K562 (cell line): ENCODE results near the gene MYO15B. TPM values are rescaled to one million over a fixed set of nuclear protein-coding genes. Genes with fewer than 3 reads are reported as not detected.
A peak's percentile ranks its signal among the peaks of the same experiment; 100 is the strongest.

Experiments used
- ATAC-seq: fragments of 200-7000 bp; cut with Tn5 transposase; 3 replicates; pipeline ENCODE4 v1.9.1; 2020; ENCODE audit warnings: moderate library complexity
- BruUV-seq: library from RNA; stranded (reverse); fragments of 400-500 nt; replicated peaks from 2 replicates; lab custom pipeline; 2021; lab: Mats Ljungman, UMichigan
- CTCF ChIA-PET: fragments of 300-600 bp; formaldehyde crosslinking; extraction: SDS; loops from one replicate; lab custom pipeline; 2021; ENCODE audit warnings: low intra/inter-chr PET ratio; lab: Yijun Ruan, JAX
- POLR2A ChIA-PET: fragments of 300-600, 350-650 bp; sonication (Branson Sonifier 250); formaldehyde crosslinking; extraction: SDS; loops from one replicate; lab custom pipeline; 2021; ENCODE audit warnings: antibody characterized with exemption, inconsistent platforms; lab: Yijun Ruan, JAX
- DNase-seq, 4 experiments: peaks; one replicate each; pipeline versions ENCODE4 v3.0.0 to v3.0.0-alpha.2; 2011 to 2018; ENCODE audit warnings: low spot score in 3 of 4, mixed read lengths in 3 of 4; ENCODE audit errors: extremely low read depth in 1 of 4
- FAIRE-seq: peaks from 2 replicates; lab custom pipeline; 2011; peaks lifted over from hg19 to GRCh38; lab: Jason Lieb, UNC
- H2AFZ ChIP-seq: 2 replicates; pipeline ENCODE4 v1.6.0; 2011; ENCODE audit warnings: low read depth, low read length, control low read depth, inconsistent platforms
- H3K27ac ChIP-seq: fragments of 200-600 bp; 3 replicates; pipeline ENCODE4 v1.8.0; 2011; ENCODE audit warnings: low read depth, mild to moderate bottlenecking, control low read depth, inconsistent platforms, low read length, moderate library complexity, mixed read lengths; ENCODE audit errors: extremely low read depth
- H3K27me3 ChIP-seq, 2 experiments: fragments of 300-600 bp in 1 of 2; 2 replicates in 1 of 2; 3 replicates in 1 of 2; pipeline versions ENCODE4 v1.6.0 to v1.8.0; 2011; ENCODE audit warnings: inconsistent platforms in 2 of 2, low read length in 2 of 2, mild to moderate bottlenecking in 1 of 2, mixed read lengths in 1 of 2, moderate library complexity in 1 of 2; ENCODE audit not compliant: control insufficient read depth in 2 of 2, insufficient read depth in 2 of 2
- H3K36me3 ChIP-seq: fragments of 300-600 bp; 3 replicates; pipeline ENCODE4 v1.8.0; 2011; ENCODE audit warnings: mild to moderate bottlenecking, low read length, inconsistent platforms; ENCODE audit not compliant: control insufficient read depth, insufficient read depth
- H3K4me1 ChIP-seq, 2 experiments: fragments of 200-600 bp in 1 of 2; replicated peaks in 1 of 2; 2 replicates in 1 of 2; 3 replicates in 1 of 2; pipeline versions ENCODE4 v1.5.1 to v1.8.0; 2011; ENCODE audit warnings: inconsistent platforms in 2 of 2, low read length in 2 of 2, mild to moderate bottlenecking in 1 of 2, mixed read lengths in 1 of 2, moderate library complexity in 1 of 2; ENCODE audit not compliant: control insufficient read depth in 2 of 2, insufficient read depth in 2 of 2
- H3K4me2 ChIP-seq: 2 replicates; pipeline ENCODE4 v1.6.1; 2011; ENCODE audit warnings: low read length, control low read depth, inconsistent platforms, mixed read lengths; ENCODE audit not compliant: insufficient read depth
- H3K4me3 ChIP-seq: fragments of 200-600 bp; sonication (generic), shearing (Covaris generic); 2 replicates; pipeline ENCODE4 v1.5.1; 2016; ENCODE audit warnings: control low read depth, inconsistent platforms
- H3K79me2 ChIP-seq: fragments of 200-600 bp; 3 replicates; pipeline ENCODE4 v1.8.0; 2011; ENCODE audit warnings: low read length, inconsistent platforms; ENCODE audit not compliant: control insufficient read depth, insufficient read depth
- H3K9ac ChIP-seq, 2 experiments: 2 replicates each; pipeline versions ENCODE4 v1.6.0 to v1.6.1; 2011; ENCODE audit warnings: low read depth in 2 of 2, low read length in 2 of 2, control low read depth in 1 of 2, inconsistent platforms in 1 of 2, mild to moderate bottlenecking in 1 of 2, mixed read lengths in 1 of 2; ENCODE audit not compliant: insufficient read depth in 1 of 2
- H3K9me1 ChIP-seq: one replicate; pipeline ENCODE4 v1.6.0; 2011; ENCODE audit warnings: inconsistent platforms, mild to moderate bottlenecking, low read length, moderate library complexity; ENCODE audit not compliant: control insufficient read depth, insufficient read depth
- H3K9me3 ChIP-seq: replicated peaks from 2 replicates; pipeline ENCODE4 v1.5.1; 2011; ENCODE audit warnings: low read depth, low read length, inconsistent platforms; ENCODE audit not compliant: control insufficient read depth, insufficient read depth
- H4K20me1 ChIP-seq: replicated peaks from 2 replicates; pipeline ENCODE4 v1.6.1; 2011; ENCODE audit warnings: low read length, inconsistent platforms, mixed read lengths; ENCODE audit not compliant: control insufficient read depth, insufficient read depth
- BCOR ChIP-seq: fragments of 450-650 bp; IDR thresholded peaks from 2 replicates; pipeline ENCODE4 v1.6.1; 2016
- KAT7 ChIP-seq: sonication (generic); formaldehyde crosslinking; IDR thresholded peaks from 2 replicates; pipeline ENCODE4 v1.8.0; 2022; ENCODE audit warnings: missing genetic modification reagents, mild to moderate bottlenecking, borderline replicate concordance
- MAX ChIP-seq: sonication (generic); formaldehyde crosslinking; IDR thresholded peaks from 2 replicates; pipeline ENCODE4 v1.9.0; 2022; ENCODE audit warnings: mild to moderate bottlenecking, missing genetic modification reagents
- MED1 ChIP-seq: sonication (generic); formaldehyde crosslinking; IDR thresholded peaks from 2 replicates; pipeline ENCODE4 v1.8.1; 2023; ENCODE audit warnings: missing genetic modification reagents, borderline replicate concordance
- TFAP4 ChIP-seq: sonication (generic); formaldehyde crosslinking; IDR thresholded peaks from 2 replicates; pipeline ENCODE4 v1.8.0; 2022; ENCODE audit warnings: missing genetic modification reagents, mild to moderate bottlenecking, moderate library complexity, borderline replicate concordance
- WGBS: fragments of 100-300 bp; shearing (Covaris generic); methylation state at CpG from one replicate; pipeline ENCODE4 v1.1.6; 2016; ENCODE audit warnings: low coverage, mixed read lengths; ENCODE audit not compliant: insufficient coverage; ENCODE audit errors: missing lambda C conversion rate; 5-methylcytosine and 5-hydroxymethylcytosine counted together
- in situ Hi-C: fragments of 300-500 bp; cut with MboI; formaldehyde crosslinking; loops from 4 replicates; pipeline ENCODE4 v1.15.0; 2018; ENCODE audit warnings: inconsistent platforms, mixed read lengths
- intact Hi-C: fragments of 100-400 bp; cut with micrococcal nuclease; formaldehyde crosslinking; loops from 2 replicates; pipeline ENCODE4 v1.14.2; 2022
- polyA plus RNA-seq, 8 experiments: library from polyadenylated mRNA; depleted of rRNA in 4 of 8; stranded (reverse) in 5 of 8; unstranded in 3 of 8; fragments of >200 nt; fragmentation: Nextera tagmentation in 2 of 8; fragmentation: Illumina TruSeq in 1 of 8; extraction: Ambion mirVana in 2 of 8; extraction: Trizol in 1 of 8; gene quantifications; 2 replicates each; pipeline versions ENCODE4 v1.2.1 to v1.2.3, GENCODE V29; 2011 to 2014; ENCODE audit warnings: inconsistent platforms in 1 of 8, missing spikeins in 1 of 8
- total RNA-seq, 7 experiments: library from RNA; depleted of rRNA in 6 of 7; stranded (reverse); fragments of >200 nt in 6 of 7; fragmentation: Illumina TruSeq in 2 of 7; extraction: Trizol in 2 of 7; gene quantifications; 2 replicates each; pipeline versions ENCODE4 v1.2.1 to v1.2.3, GENCODE V29; 2011 to 2021; ENCODE audit warnings: low replicate concordance in 1 of 7

The MYO15B gene
- total and polyA plus RNA-seq, 9 of the 15 experiments (the other 6 are each of a cell fraction or from before 2014, with no cell fraction given), result 0.05 to 3.1 (median 0.83) TPM; not detected in 2

- BruUV-seq, result no TSS peak
- Histone ChIP-seq H3K27ac (no peak overlapping the region), H2AFZ (no peak overlapping the region), H3K4me3 (no peak overlapping the region), H3K36me3 (peaks cover under 1% of the 10 kb centered on the region; the same call in 1 of the 3 replicates), H3K27me3 (no peaks in the 10 kb centered on the region), H3K9me1 (peaks cover 3% of the 10 kb centered on the region), H3K4me2 (no peak overlapping the region), H4K20me1 (no peaks in the 10 kb centered on the region), H3K9ac (peak overlapping the region in 1 of 2 experiments; percentile 81; a peak in 2 of 4 replicates), H3K4me1 (peaks cover 20 to 48% of the 10 kb centered on the region in 2 experiments), H3K9me3 (no peaks in the 10 kb centered on the region), H3K79me2 (no peaks in the 10 kb centered on the region)
- ATAC-seq, result no peak
- TF ChIP-seq MAX (CRISPR knock-in tag), result 0 out of 2 replicates have a peak, but pooled peaks have one; percentile 13
- TF ChIP-seq BCOR, result no peak
- TF ChIP-seq TFAP4 (CRISPR knock-in tag), result 0 out of 2 replicates have a peak, but pooled peaks have one; percentile 1
- no peak for TF ChIP-seq MED1 (CRISPR knock-in tag)
- no peak for TF ChIP-seq KAT7 (CRISPR knock-in tag)
- 87% methylated on average over 11 of the region's 18 CpGs for WGBS
- no peak for DNase-seq
- CTCF ChIA-PET, result no interaction called here
- POLR2A ChIA-PET, result interaction anchor here (0.6 kb wide), 2 partner anchors 11 to 101 kb away, joined by 3 to 4 read pairs; no protein-coding TSS in a partner anchor
- intact Hi-C loops (no loop called here), in situ Hi-C loops (no loop called here)
- no peak for FAIRE-seq
These were observed 29.5 kb upstream of the MYO15B start for GRCh38 chr17:75557852-75558665.
